ENCODE measurements around the gene BDNF.

Gene BDNF

GRCh38 chr11:27663326-27663725 lies 36.9 kb downstream of the BDNF start:
- no peak for TF ChIP-seq CTCF (conservative IDR thresholded peaks at IDR 0.05)
- no peak overlapping the region for H3K27ac ChIP-seq

- no peak for TF ChIP-seq CTCF (conservative IDR thresholded peaks at IDR 0.05)
- no peak overlapping the region for H3K27ac ChIP-seq
These were observed 40.1 kb downstream of the BDNF start for GRCh38 chr11:27660171-27660570.

- no peak overlapping the region for H3K27ac ChIP-seq
- TF ChIP-seq CTCF (conservative IDR thresholded peaks at IDR 0.05): no peak
These were observed 41.6 kb downstream of the BDNF start for GRCh38 chr11:27658535-27659236.

- TF ChIP-seq CTCF (conservative IDR thresholded peaks at IDR 0.05): no peak
- H3K27ac ChIP-seq: no peak overlapping the region
These were observed 43.3 kb downstream of the BDNF start for GRCh38 chr11:27656806-27657483.

GRCh38 chr11:27656320-27656719 lies 43.9 kb downstream of the BDNF start:
- no peak for TF ChIP-seq CTCF (conservative IDR thresholded peaks at IDR 0.05)
- H3K27ac ChIP-seq: no peak overlapping the region

GRCh38 chr11:27653990-27654758 lies 46.1 kb downstream of the BDNF start:
- H3K27ac ChIP-seq: no peak overlapping the region
- no peak for TF ChIP-seq CTCF (conservative IDR thresholded peaks at IDR 0.05)

GRCh38 chr11:27651711-27652110 lies 48.5 kb downstream of the BDNF start:
- H3K27ac ChIP-seq: no peak overlapping the region
- no peak for TF ChIP-seq CTCF (conservative IDR thresholded peaks at IDR 0.05)

Measured in VCaP (cell line).